ENCODE results near the gene TRAPPC6A.

DNA sequence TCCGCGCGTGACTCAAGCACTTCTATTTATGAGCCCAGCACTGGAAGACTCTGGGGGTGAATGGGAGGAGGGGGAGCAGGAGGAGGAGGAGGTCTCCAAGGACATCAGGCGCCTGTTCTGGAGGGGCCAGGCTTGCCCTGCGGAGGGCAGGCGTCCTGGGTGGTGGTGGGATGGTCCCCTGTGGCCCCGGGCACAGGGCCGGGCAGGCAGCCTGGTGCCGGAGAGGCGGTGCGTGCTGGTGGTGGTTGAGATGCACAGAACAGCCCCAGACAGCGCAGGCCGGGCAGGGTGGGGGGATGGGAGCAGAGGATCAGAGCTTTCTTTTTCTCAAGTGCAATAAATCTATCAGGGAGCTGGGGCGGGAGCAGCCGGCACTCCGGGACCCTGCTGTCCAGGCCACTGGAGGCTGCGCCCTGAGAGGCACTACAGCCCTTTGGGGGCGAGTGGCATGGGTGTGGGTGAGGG is 31.3 kb downstream of the TRAPPC6A start:
- TF ChIP-seq, protein P1, sequence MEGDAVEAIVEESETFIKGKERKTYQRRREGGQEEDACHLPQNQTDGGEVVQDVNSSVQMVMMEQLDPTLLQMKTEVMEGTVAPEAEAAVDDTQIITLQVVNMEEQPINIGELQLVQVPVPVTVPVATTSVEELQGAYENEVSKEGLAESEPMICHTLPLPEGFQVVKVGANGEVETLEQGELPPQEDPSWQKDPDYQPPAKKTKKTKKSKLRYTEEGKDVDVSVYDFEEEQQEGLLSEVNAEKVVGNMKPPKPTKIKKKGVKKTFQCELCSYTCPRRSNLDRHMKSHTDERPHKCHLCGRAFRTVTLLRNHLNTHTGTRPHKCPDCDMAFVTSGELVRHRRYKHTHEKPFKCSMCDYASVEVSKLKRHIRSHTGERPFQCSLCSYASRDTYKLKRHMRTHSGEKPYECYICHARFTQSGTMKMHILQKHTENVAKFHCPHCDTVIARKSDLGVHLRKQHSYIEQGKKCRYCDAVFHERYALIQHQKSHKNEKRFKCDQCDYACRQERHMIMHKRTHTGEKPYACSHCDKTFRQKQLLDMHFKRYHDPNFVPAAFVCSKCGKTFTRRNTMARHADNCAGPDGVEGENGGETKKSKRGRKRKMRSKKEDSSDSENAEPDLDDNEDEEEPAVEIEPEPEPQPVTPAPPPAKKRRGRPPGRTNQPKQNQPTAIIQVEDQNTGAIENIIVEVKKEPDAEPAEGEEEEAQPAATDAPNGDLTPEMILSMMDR (IDR thresholded peaks at IDR 0.05 in 2 of 3, conservative IDR thresholded peaks at IDR 0.05 in 1 of 3; ENCODE audit: borderline replicate concordance in 1 of 3, insufficient read depth in 1 of 3, low read depth in 2 of 3, low read length in 2 of 3): no peak
- TF ChIP-seq YY1 (IDR thresholded peaks at IDR 0.05; ENCODE audit: extremely low read depth, insufficient replicate concordance, low read depth, low read length): no peak
- no peak for TF ChIP-seq CBX3 (IDR thresholded peaks at IDR 0.05; ENCODE audit: low read depth)
- TF ChIP-seq JUND (IDR thresholded peaks at IDR 0.05): no peak
- no peak for TF ChIP-seq POLR2A (IDR thresholded peaks at IDR 0.05; ENCODE audit: borderline replicate concordance, extremely low read depth, insufficient read depth, insufficient read length)
- TF ChIP-seq, protein P2, sequence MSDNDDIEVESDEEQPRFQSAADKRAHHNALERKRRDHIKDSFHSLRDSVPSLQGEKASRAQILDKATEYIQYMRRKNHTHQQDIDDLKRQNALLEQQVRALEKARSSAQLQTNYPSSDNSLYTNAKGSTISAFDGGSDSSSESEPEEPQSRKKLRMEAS (IDR thresholded peaks at IDR 0.05): no peak
- TF ChIP-seq RAD21 (IDR thresholded peaks at IDR 0.05; ENCODE audit: low read depth): no peak
- TF ChIP-seq, protein P3, sequence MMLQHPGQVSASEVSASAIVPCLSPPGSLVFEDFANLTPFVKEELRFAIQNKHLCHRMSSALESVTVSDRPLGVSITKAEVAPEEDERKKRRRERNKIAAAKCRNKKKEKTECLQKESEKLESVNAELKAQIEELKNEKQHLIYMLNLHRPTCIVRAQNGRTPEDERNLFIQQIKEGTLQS (IDR thresholded peaks at IDR 0.05): no peak
- TF ChIP-seq EZH2 (IDR thresholded peaks at IDR 0.05): no peak
- no peak for TF ChIP-seq SIN3A (IDR thresholded peaks at IDR 0.05; ENCODE audit: low read depth)
- TF ChIP-seq SRF (IDR thresholded peaks at IDR 0.05; ENCODE audit: low read depth): no peak
